Naive thymus-derived CD4-positive, alpha-beta T cell (primary cell): Measurements from ENCODE around the gene DLX6. TPM values are rescaled to one million over a fixed set of nuclear protein-coding genes. Genes with fewer than 3 reads are reported as not detected.

Experiments
- ATAC-seq: fragments of 150-1000 bp; cut with Tn5 transposase; 2 replicates; pipeline ENCODE4 v1.10.0; 2021; ENCODE audit warnings: mild to moderate bottlenecking, moderate library complexity
- CTCF ChIA-PET: fragments of 350-600 bp; sonication (Branson Sonifier 250); formaldehyde crosslinking; loops from one replicate; lab custom pipeline; 2021; ENCODE audit warnings: antibody characterized with exemption; lab: Charles Lee
- POLR2A ChIA-PET: fragments of 350-600 bp; sonication (Branson Sonifier 250); formaldehyde crosslinking; loops from one replicate; lab custom pipeline; 2021; ENCODE audit warnings: antibody characterized with exemption, inconsistent platforms; lab: Charles Lee
- DNase-seq, 9 donors: peaks; one replicate each; pipeline versions ENCODE4 v3.0.0 to v3.0.0-alpha.2; 2020 to 2022; ENCODE audit warnings: mixed read lengths in 1 of 9
- H3K27ac ChIP-seq: one replicate; pipeline ENCODE4 v1.7.0; 2013; ENCODE audit warnings: mild to moderate bottlenecking, low read depth, low read length, moderate library complexity
- H3K27me3 ChIP-seq, 2 donors: one replicate each; pipeline ENCODE4 v1.7.0; 2013; ENCODE audit warnings: low read length in 2 of 2, mild to moderate bottlenecking in 2 of 2, moderate library complexity in 2 of 2; ENCODE audit not compliant: control insufficient read depth in 2 of 2, insufficient read depth in 2 of 2
- H3K36me3 ChIP-seq, 3 experiments: 1 replicate in 2 of 3; 2 replicates in 1 of 3; pipeline ENCODE4 v1.7.0; 2013; ENCODE audit warnings: low read length in 3 of 3, mild to moderate bottlenecking in 3 of 3, moderate library complexity in 1 of 3; ENCODE audit not compliant: insufficient read depth in 3 of 3, control insufficient read depth in 2 of 3
- H3K4me1 ChIP-seq, 2 donors: one replicate each; pipeline ENCODE4 v1.7.0; 2013; ENCODE audit warnings: low read length in 2 of 2, mild to moderate bottlenecking in 2 of 2, moderate library complexity in 1 of 2; ENCODE audit not compliant: control insufficient read depth in 2 of 2, insufficient read depth in 2 of 2
- H3K4me3 ChIP-seq: 2 replicates; pipeline ENCODE4 v1.7.0; 2013; ENCODE audit warnings: mild to moderate bottlenecking, low read length
- H3K9me3 ChIP-seq, 3 experiments: 1 replicate in 2 of 3; 2 replicates in 1 of 3; pipeline ENCODE4 v1.7.0; 2013; ENCODE audit warnings: low read length in 3 of 3; ENCODE audit not compliant: control insufficient read depth in 2 of 3
- H3K27ac Mint-ChIP-seq, 9 donors: one replicate each; pipeline ENCODE4 v1.8.0; 2020 to 2022; ENCODE audit warnings: mixed read lengths in 9 of 9, mild to moderate bottlenecking in 8 of 9, moderate library complexity in 5 of 9, inconsistent platforms in 2 of 9
- H3K27me3 Mint-ChIP-seq, 5 donors: one replicate each; pipeline ENCODE4 v1.8.0; 2021 to 2022; ENCODE audit warnings: mixed read lengths in 5 of 5, mild to moderate bottlenecking in 1 of 5
- H3K36me3 Mint-ChIP-seq, 5 donors: one replicate each; pipeline ENCODE4 v1.8.0; 2020 to 2022; ENCODE audit warnings: mixed read lengths in 5 of 5, mild to moderate bottlenecking in 3 of 5, inconsistent platforms in 1 of 5
- H3K4me1 Mint-ChIP-seq, 7 donors: one replicate each; pipeline ENCODE4 v1.8.0; 2020 to 2022; ENCODE audit warnings: mixed read lengths in 7 of 7, mild to moderate bottlenecking in 3 of 7, inconsistent platforms in 1 of 7
- H3K4me3 Mint-ChIP-seq, 10 donors: one replicate each; pipeline ENCODE4 v1.8.0; 2020 to 2022; ENCODE audit warnings: mild to moderate bottlenecking in 10 of 10, mixed read lengths in 10 of 10, moderate library complexity in 6 of 10, inconsistent platforms in 2 of 10
- H3K9me3 Mint-ChIP-seq, 11 donors: one replicate each; pipeline ENCODE4 v1.8.0; 2020 to 2022; ENCODE audit warnings: mixed read lengths in 11 of 11, mild to moderate bottlenecking in 4 of 11, inconsistent platforms in 1 of 11, moderate library complexity in 1 of 11
- intact Hi-C, 2 donors: fragments of 100-400 bp; cut with micrococcal nuclease; formaldehyde crosslinking; loops; one replicate each; pipeline ENCODE4 v1.15.1; 2023
- polyA plus RNA-seq, 2 donors: library from polyadenylated mRNA; unstranded; fragments of 300-500 nt; fragmentation: Illumina TruSeq; gene quantifications; one replicate each; pipeline ENCODE4 v1.2.3, GENCODE V29; 2021
- total RNA-seq, 6 experiments: library from RNA in 5 of 6; stranded (reverse) in 5 of 6; gene quantifications; 1 replicate in 5 of 6; 2 replicates in 1 of 6; pipeline ENCODE4 v1.2.3 and lab custom pipeline; 2021 to 2026

The DLX6 gene
- total and polyA plus RNA-seq, 7 experiments from 2014 or later, result not detected

GRCh38 chr7:97014145-97014750, 8.9 kb downstream of the DLX6 start:
- intact Hi-C loops, result no loop called here
- POLR2A ChIA-PET, result no interaction called here
- peaks cover 0 to 15% (median 3%) of the 10 kb centered on the region in 5 donors for H3K36me3 Mint-ChIP-seq
- H3K9me3 Mint-ChIP-seq, result peaks cover 0 to 44% (median 10%) of the 10 kb centered on the region in 11 donors
- no peak overlapping the region for H3K27ac ChIP-seq
- H3K9me3 ChIP-seq, result no peaks in the 10 kb centered on the region
- no peak overlapping the region for H3K4me3 Mint-ChIP-seq
- H3K27me3 ChIP-seq, result peaks cover 16 to 43% of the 10 kb centered on the region in 2 donors
- CTCF ChIA-PET, result interaction anchor here (1.3 kb wide), 1 partner anchor 13 kb away, joined by 3 read pairs; no protein-coding TSS in a partner anchor
- no peak overlapping the region for H3K4me3 ChIP-seq
- H3K4me1 Mint-ChIP-seq, result peaks cover 0 to 15% (median 9%) of the 10 kb centered on the region in 7 donors
- H3K27ac Mint-ChIP-seq, result no peak overlapping the region
- no peak for DNase-seq
- H3K4me1 ChIP-seq, result no peaks in the 10 kb centered on the region
- H3K36me3 ChIP-seq, result no peaks in the 10 kb centered on the region
- H3K27me3 Mint-ChIP-seq, result peaks cover 92 to 97% (median 94%) of the 10 kb centered on the region in 5 donors
- no peak for ATAC-seq

- peaks cover 0 to 39% (median 6%) of the 10 kb centered on the region in 11 donors for H3K9me3 Mint-ChIP-seq
- ATAC-seq (no peak), DNase-seq (no peak)
- ChIA-PET CTCF (interaction anchor here (0.8 to 1.3 kb wide), 2 partner anchors 12 to 1099 kb away, joined by 3 to 5 read pairs; no protein-coding TSS in a partner anchor), POLR2A (no interaction called here)
- peaks cover 92 to 97% (median 94%) of the 10 kb centered on the region in 5 donors for H3K27me3 Mint-ChIP-seq
- H3K4me1 Mint-ChIP-seq, result peaks cover 0 to 17% (median 9%) of the 10 kb centered on the region in 7 donors
- Histone ChIP-seq H3K4me1 (no peaks in the 10 kb centered on the region), H3K4me3 (no peak overlapping the region), H3K27ac (no peak overlapping the region), H3K9me3 (no peaks in the 10 kb centered on the region), H3K36me3 (no peaks in the 10 kb centered on the region), H3K27me3 (peaks cover 10 to 41% of the 10 kb centered on the region in 2 donors)
- peak overlapping the region in 1 of 9 donors; percentile 9 for H3K27ac Mint-ChIP-seq
- H3K4me3 Mint-ChIP-seq, result no peak overlapping the region
- intact Hi-C loops, result no loop called here
- H3K36me3 Mint-ChIP-seq, result peaks cover 0 to 15% (median 3%) of the 10 kb centered on the region in 5 donors
These were observed 9.9 kb downstream of the DLX6 start for GRCh38 chr7:97015279-97015678.

GRCh38 chr7:97015756-97016380, 10.5 kb downstream of the DLX6 start:
- H3K27ac ChIP-seq, result no peak overlapping the region
- peaks cover 13 to 39% of the 10 kb centered on the region in 2 donors for H3K27me3 ChIP-seq
- H3K9me3 ChIP-seq, result no peaks in the 10 kb centered on the region
- intact Hi-C loops, result no loop called here
- H3K4me3 Mint-ChIP-seq, result peak overlapping the region in 2 of 10 donors; percentile 3 to 18
- ATAC-seq (no peak), DNase-seq (no peak)
- no peak overlapping the region for H3K4me3 ChIP-seq
- ChIA-PET CTCF (interaction anchor here (0.8 to 1.3 kb wide), 2 partner anchors 11 to 1100 kb away, joined by 3 to 5 read pairs; no protein-coding TSS in a partner anchor), POLR2A (no interaction called here)
- no peaks in the 10 kb centered on the region for H3K4me1 ChIP-seq
- no peaks in the 10 kb centered on the region for H3K36me3 ChIP-seq
- no peak overlapping the region for H3K27ac Mint-ChIP-seq
- H3K27me3 Mint-ChIP-seq, result peaks cover 93 to 99% (median 95%) of the 10 kb centered on the region in 5 donors
- H3K36me3 Mint-ChIP-seq, result peaks cover 0 to 15% (median 3%) of the 10 kb centered on the region in 5 donors
- peaks cover 0 to 38% (median 6%) of the 10 kb centered on the region in 11 donors for H3K9me3 Mint-ChIP-seq
- H3K4me1 Mint-ChIP-seq, result peaks cover 0 to 22% (median 14%) of the 10 kb centered on the region in 7 donors

- no peaks in the 10 kb centered on the region for H3K9me3 ChIP-seq
- no peak overlapping the region for H3K27ac ChIP-seq
- ChIA-PET CTCF (no interaction called here), POLR2A (no interaction called here)
- peaks cover 0 to 25% (median 14%) of the 10 kb centered on the region in 7 donors for H3K4me1 Mint-ChIP-seq
- peak overlapping the region in 2 of 10 donors; percentile 12 to 63 for H3K4me3 Mint-ChIP-seq
- H3K27me3 Mint-ChIP-seq, result peaks cover 88 to 97% (median 92%) of the 10 kb centered on the region in 5 donors
- peak overlapping the region in 2 of 9 donors; percentile 52 to 61 for H3K27ac Mint-ChIP-seq
- no peaks in the 10 kb centered on the region for H3K4me1 ChIP-seq
- intact Hi-C loops, result no loop called here
- peaks cover 0 to 12% (median 3%) of the 10 kb centered on the region in 5 donors for H3K36me3 Mint-ChIP-seq
- ATAC-seq (no peak), DNase-seq (no peak)
- H3K4me3 ChIP-seq, result no peak overlapping the region
- H3K9me3 Mint-ChIP-seq, result peaks cover 0 to 31% (median 6%) of the 10 kb centered on the region in 11 donors
- H3K27me3 ChIP-seq, result peaks cover 13 to 33% of the 10 kb centered on the region in 2 donors
- no peaks in the 10 kb centered on the region for H3K36me3 ChIP-seq
These were observed 11.2 kb downstream of the DLX6 start for GRCh38 chr7:97016381-97017191.

- Histone ChIP-seq H3K4me3 (no peak overlapping the region), H3K36me3 (no peaks in the 10 kb centered on the region), H3K27me3 (peaks cover 19 to 29% of the 10 kb centered on the region in 2 donors), H3K9me3 (no peaks in the 10 kb centered on the region), H3K27ac (no peak overlapping the region), H3K4me1 (no peaks in the 10 kb centered on the region)
- intact Hi-C loops, result no loop called here
- peak overlapping the region in 2 of 9 donors; percentile 24 to 52 for H3K27ac Mint-ChIP-seq
- ATAC-seq (no peak), DNase-seq (no peak)
- H3K36me3 Mint-ChIP-seq, result peaks cover 0 to 8% (median 3%) of the 10 kb centered on the region in 5 donors
- H3K4me3 Mint-ChIP-seq, result no peak overlapping the region
- POLR2A ChIA-PET, result no interaction called here
- H3K27me3 Mint-ChIP-seq, result peaks cover 88 to 97% (median 92%) of the 10 kb centered on the region in 5 donors
- CTCF ChIA-PET, result no interaction called here
- H3K4me1 Mint-ChIP-seq, result peaks cover 6 to 34% (median 20%) of the 10 kb centered on the region in 7 donors
- H3K9me3 Mint-ChIP-seq, result peaks cover 0 to 23% (median 6%) of the 10 kb centered on the region in 11 donors
These were observed 12.1 kb downstream of the DLX6 start for GRCh38 chr7:97017192-97018125.
